ENCODE measurements around the gene KRTAP21-2.

KRTAP21-2 gene

DNA sequence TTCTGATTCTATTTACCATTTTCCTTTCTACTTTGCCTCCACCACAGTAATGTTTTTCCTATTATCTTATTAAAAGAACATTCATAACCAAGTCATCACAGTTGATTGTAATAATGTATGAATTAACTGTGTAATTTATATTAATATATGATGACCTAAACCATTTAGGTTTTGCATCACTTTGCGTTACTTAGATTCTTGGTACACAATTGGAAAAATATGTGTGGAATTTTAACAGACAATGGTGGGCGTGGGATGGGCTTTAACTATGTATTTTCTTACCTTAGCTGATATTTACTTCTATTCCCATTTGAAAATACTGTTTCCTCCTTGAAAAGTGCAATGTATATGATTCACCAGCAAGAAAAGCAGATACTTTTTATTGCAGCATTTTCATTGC is 32.1 kb downstream of the KRTAP21-2 start:
- Histone ChIP-seq H3K79me2 (ENCODE audit: insufficient read depth, low read length) (no peaks in the 10 kb centered on the region), H3K9me3 (ENCODE audit: insufficient read depth, low read length) (no peaks in the 10 kb centered on the region), H3F3A (ENCODE audit: insufficient read depth) (no peaks in the 10 kb centered on the region), H3K27ac (ENCODE audit: low read depth, low read length) (no peak overlapping the region), H3K4me3 (ENCODE audit: insufficient read depth, low read length, poor library complexity, severe bottlenecking) (no peak overlapping the region), H4K20me1 (ENCODE audit: low read depth, low read length) (no peaks in the 10 kb centered on the region), H3K27me3 (ENCODE audit: low read length) (no peaks in the 10 kb centered on the region), H2AFZ (ENCODE audit: low read depth, low read length, severe bottlenecking) (no peak overlapping the region), H3K36me3 (ENCODE audit: low read length) (no peaks in the 10 kb centered on the region), H3K9me2 (replicated peaks; ENCODE audit: insufficient read depth, low read length) (no peaks in the 10 kb centered on the region), H3K9ac (ENCODE audit: low read length) (no peak overlapping the region), H3K4me2 (ENCODE audit: low read depth, low read length, poor library complexity, severe bottlenecking) (no peak overlapping the region)
- no peak for TF ChIP-seq EZH2phosphoT487 (conservative IDR thresholded peaks at IDR 0.05; ENCODE audit: low read length)
- TF ChIP-seq, protein P1, sequence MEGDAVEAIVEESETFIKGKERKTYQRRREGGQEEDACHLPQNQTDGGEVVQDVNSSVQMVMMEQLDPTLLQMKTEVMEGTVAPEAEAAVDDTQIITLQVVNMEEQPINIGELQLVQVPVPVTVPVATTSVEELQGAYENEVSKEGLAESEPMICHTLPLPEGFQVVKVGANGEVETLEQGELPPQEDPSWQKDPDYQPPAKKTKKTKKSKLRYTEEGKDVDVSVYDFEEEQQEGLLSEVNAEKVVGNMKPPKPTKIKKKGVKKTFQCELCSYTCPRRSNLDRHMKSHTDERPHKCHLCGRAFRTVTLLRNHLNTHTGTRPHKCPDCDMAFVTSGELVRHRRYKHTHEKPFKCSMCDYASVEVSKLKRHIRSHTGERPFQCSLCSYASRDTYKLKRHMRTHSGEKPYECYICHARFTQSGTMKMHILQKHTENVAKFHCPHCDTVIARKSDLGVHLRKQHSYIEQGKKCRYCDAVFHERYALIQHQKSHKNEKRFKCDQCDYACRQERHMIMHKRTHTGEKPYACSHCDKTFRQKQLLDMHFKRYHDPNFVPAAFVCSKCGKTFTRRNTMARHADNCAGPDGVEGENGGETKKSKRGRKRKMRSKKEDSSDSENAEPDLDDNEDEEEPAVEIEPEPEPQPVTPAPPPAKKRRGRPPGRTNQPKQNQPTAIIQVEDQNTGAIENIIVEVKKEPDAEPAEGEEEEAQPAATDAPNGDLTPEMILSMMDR (IDR thresholded peaks at IDR 0.05; ENCODE audit: insufficient read depth, low read length, poor library complexity, severe bottlenecking) = no peak

DNA sequence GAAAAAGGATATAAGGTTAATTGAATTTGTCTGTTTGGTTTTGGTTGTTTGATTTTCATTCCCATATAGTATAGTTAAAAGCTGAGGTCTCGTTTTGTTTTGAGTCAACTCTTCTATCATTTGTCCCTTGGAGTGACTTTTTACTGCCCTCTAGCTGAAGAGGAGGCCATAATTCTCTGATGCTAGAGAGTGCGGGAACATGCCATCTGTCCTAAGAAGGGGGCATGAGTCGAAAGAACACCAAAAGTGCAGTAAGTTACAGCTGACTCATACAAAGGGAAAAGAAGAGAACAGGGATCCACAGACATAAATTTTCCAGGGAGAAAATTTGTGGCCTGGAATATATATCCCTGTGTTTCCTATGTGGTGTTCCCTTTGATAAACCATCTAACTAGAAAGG is 32.6 kb downstream of the KRTAP21-2 start:
- no peaks in the 10 kb centered on the region for H3F3A ChIP-seq (ENCODE audit: insufficient read depth)
- H3K9me3 ChIP-seq (ENCODE audit: insufficient read depth, low read length) = no peaks in the 10 kb centered on the region
- no peaks in the 10 kb centered on the region for H3K79me2 ChIP-seq (ENCODE audit: insufficient read depth, low read length)
- H3K27me3 ChIP-seq (ENCODE audit: low read length) = no peaks in the 10 kb centered on the region
- H3K36me3 ChIP-seq (ENCODE audit: low read length) = no peaks in the 10 kb centered on the region
- H3K9ac ChIP-seq (ENCODE audit: low read length) = no peak overlapping the region
- no peaks in the 10 kb centered on the region for H4K20me1 ChIP-seq (ENCODE audit: low read depth, low read length)
- H3K4me2 ChIP-seq (ENCODE audit: low read depth, low read length, poor library complexity, severe bottlenecking) = no peak overlapping the region
- H2AFZ ChIP-seq (ENCODE audit: low read depth, low read length, severe bottlenecking) = no peak overlapping the region
- TF ChIP-seq EZH2phosphoT487 (conservative IDR thresholded peaks at IDR 0.05; ENCODE audit: low read length) = no peak
- TF ChIP-seq, protein P1 (IDR thresholded peaks at IDR 0.05; ENCODE audit: insufficient read depth, low read length, poor library complexity, severe bottlenecking) = no peak
- H3K4me3 ChIP-seq (ENCODE audit: insufficient read depth, low read length, poor library complexity, severe bottlenecking) = no peak overlapping the region
- no peak overlapping the region for H3K27ac ChIP-seq (ENCODE audit: low read depth, low read length)
- H3K9me2 ChIP-seq (replicated peaks; ENCODE audit: insufficient read depth, low read length) = no peaks in the 10 kb centered on the region

DNA sequence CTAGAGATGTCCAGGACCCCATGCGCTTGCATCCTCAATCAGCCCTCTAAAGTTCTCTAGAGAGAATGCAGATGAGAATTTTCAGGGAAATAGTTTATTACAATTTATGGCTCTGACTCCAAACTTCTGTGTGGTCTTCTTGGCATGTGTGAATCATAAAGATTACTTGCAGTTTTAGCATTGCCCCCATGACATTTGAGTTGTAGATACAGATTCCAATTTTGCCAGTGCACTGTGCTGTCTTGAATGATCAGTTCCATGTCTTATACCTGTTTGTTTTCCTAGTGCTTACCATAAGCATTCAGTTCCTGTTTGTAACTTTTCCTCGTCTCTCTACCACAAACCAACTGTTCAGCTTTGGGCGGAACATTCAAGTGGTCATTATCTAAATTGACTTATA is 33.3 kb downstream of the KRTAP21-2 start:
- Histone ChIP-seq H3K4me3 (ENCODE audit: insufficient read depth, low read length, poor library complexity, severe bottlenecking) (no peak overlapping the region), H2AFZ (ENCODE audit: low read depth, low read length, severe bottlenecking) (no peak overlapping the region), H4K20me1 (ENCODE audit: low read depth, low read length) (no peaks in the 10 kb centered on the region), H3K27ac (ENCODE audit: low read depth, low read length) (no peak overlapping the region), H3K4me2 (ENCODE audit: low read depth, low read length, poor library complexity, severe bottlenecking) (no peak overlapping the region), H3K36me3 (ENCODE audit: low read length) (no peaks in the 10 kb centered on the region), H3K79me2 (ENCODE audit: insufficient read depth, low read length) (no peaks in the 10 kb centered on the region), H3F3A (ENCODE audit: insufficient read depth) (no peaks in the 10 kb centered on the region), H3K9ac (ENCODE audit: low read length) (no peak overlapping the region), H3K27me3 (ENCODE audit: low read length) (no peaks in the 10 kb centered on the region), H3K9me3 (ENCODE audit: insufficient read depth, low read length) (no peaks in the 10 kb centered on the region), H3K9me2 (replicated peaks; ENCODE audit: insufficient read depth, low read length) (no peaks in the 10 kb centered on the region)
- no peak for TF ChIP-seq EZH2phosphoT487 (conservative IDR thresholded peaks at IDR 0.05; ENCODE audit: low read length)
- TF ChIP-seq, protein P1 (IDR thresholded peaks at IDR 0.05; ENCODE audit: insufficient read depth, low read length, poor library complexity, severe bottlenecking) = no peak

Data from SU-DHL-6 (cell line).